ENCODE measurements around the gene PURB. TPM values are rescaled to one million over a fixed set of nuclear protein-coding genes. Genes with fewer than 3 reads are reported as not detected.

The PURB gene
- total and polyA plus RNA-seq, 10 of the 15 experiments (the other 5 are each of a cell fraction or from before 2014, with no cell fraction given) = 0.77 to 18.6 (median 8.9) TPM

GRCh38 chr7:44847920-44848634 lies 37.3 kb downstream of the PURB start, which contains the start of gene H2AZ2 (continued):
- TF ChIP-seq PBX3 (IDR thresholded peaks at IDR 0.05; ENCODE audit: insufficient replicate concordance, low read depth, low read length) = peak; percentile 99
- TF ChIP-seq, protein P1, sequence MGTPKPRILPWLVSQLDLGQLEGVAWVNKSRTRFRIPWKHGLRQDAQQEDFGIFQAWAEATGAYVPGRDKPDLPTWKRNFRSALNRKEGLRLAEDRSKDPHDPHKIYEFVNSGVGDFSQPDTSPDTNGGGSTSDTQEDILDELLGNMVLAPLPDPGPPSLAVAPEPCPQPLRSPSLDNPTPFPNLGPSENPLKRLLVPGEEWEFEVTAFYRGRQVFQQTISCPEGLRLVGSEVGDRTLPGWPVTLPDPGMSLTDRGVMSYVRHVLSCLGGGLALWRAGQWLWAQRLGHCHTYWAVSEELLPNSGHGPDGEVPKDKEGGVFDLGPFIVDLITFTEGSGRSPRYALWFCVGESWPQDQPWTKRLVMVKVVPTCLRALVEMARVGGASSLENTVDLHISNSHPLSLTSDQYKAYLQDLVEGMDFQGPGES (IDR thresholded peaks at IDR 0.05) = peak; percentile 99
- TF ChIP-seq MEF2B (IDR thresholded peaks at IDR 0.05; ENCODE audit: partially characterized antibody, poor library complexity, severe bottlenecking) = no peak
- peak; percentile 75 for TF ChIP-seq POLR2A (IDR thresholded peaks at IDR 0.05; ENCODE audit: low read depth, low read length)
- TF ChIP-seq SMAD1 (IDR thresholded peaks at IDR 0.05; ENCODE audit: low read depth, partially characterized antibody) = peak; percentile 74
- peak; percentile 48; the same call in 2 of the 3 replicates for TF ChIP-seq POU2F2 (IDR thresholded peaks at IDR 0.05; ENCODE audit: borderline replicate concordance, low read depth, low read length)
- peak; percentile 86 for TF ChIP-seq SIN3A (IDR thresholded peaks at IDR 0.05; ENCODE audit: low read depth, low read length)
- no peak for TF ChIP-seq REST (IDR thresholded peaks at IDR 0.05; ENCODE audit: low read depth, low read length)
- peak; percentile 71 for TF ChIP-seq RELA (IDR thresholded peaks at IDR 0.05; ENCODE audit: borderline replicate concordance, partially characterized antibody)
- no peak for TF ChIP-seq TCF7 (IDR thresholded peaks at IDR 0.05; ENCODE audit: borderline replicate concordance)
- TF ChIP-seq, protein P2, sequence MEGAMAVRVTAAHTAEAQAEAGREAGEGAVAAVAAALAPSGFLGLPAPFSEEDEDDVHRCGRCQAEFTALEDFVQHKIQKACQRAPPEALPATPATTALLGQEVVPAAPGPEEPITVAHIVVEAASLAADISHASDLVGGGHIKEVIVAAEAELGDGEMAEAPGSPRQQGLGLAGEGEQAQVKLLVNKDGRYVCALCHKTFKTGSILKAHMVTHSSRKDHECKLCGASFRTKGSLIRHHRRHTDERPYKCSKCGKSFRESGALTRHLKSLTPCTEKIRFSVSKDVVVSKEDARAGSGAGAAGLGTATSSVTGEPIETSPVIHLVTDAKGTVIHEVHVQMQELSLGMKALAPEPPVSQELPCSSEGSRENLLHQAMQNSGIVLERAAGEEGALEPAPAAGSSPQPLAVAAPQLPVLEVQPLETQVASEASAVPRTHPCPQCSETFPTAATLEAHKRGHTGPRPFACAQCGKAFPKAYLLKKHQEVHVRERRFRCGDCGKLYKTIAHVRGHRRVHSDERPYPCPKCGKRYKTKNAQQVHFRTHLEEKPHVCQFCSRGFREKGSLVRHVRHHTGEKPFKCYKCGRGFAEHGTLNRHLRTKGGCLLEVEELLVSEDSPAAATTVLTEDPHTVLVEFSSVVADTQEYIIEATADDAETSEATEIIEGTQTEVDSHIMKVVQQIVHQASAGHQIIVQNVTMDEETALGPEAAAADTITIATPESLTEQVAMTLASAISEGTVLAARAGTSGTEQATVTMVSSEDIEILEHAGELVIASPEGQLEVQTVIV (IDR thresholded peaks at IDR 0.05; ENCODE audit: borderline replicate concordance, partially characterized antibody) = peak; percentile 56
- TF ChIP-seq ZNF24 (IDR thresholded peaks at IDR 0.05) = no peak
- TF ChIP-seq ZZZ3 (IDR thresholded peaks at IDR 0.05; ENCODE audit: control insufficient read depth, insufficient read length, low read depth) = no peak
- 0 out of 2 replicates have a peak, but pooled peaks have one; percentile 46 for TF ChIP-seq ZNF207 (IDR thresholded peaks at IDR 0.05; ENCODE audit: borderline replicate concordance)
- TF ChIP-seq NBN (IDR thresholded peaks at IDR 0.05) = peak; percentile 63
- TF ChIP-seq BHLHE40 (IDR thresholded peaks at IDR 0.05; ENCODE audit: borderline replicate concordance in 1 of 2, low read depth in 2 of 2, low read length in 1 of 2) = peak; percentile 39 to 83; a peak in 2 of 4 replicates
- TF ChIP-seq, protein P3, sequence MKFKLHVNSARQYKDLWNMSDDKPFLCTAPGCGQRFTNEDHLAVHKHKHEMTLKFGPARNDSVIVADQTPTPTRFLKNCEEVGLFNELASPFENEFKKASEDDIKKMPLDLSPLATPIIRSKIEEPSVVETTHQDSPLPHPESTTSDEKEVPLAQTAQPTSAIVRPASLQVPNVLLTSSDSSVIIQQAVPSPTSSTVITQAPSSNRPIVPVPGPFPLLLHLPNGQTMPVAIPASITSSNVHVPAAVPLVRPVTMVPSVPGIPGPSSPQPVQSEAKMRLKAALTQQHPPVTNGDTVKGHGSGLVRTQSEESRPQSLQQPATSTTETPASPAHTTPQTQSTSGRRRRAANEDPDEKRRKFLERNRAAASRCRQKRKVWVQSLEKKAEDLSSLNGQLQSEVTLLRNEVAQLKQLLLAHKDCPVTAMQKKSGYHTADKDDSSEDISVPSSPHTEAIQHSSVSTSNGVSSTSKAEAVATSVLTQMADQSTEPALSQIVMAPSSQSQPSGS (IDR thresholded peaks at IDR 0.05; ENCODE audit: low read length) = no peak
- TF ChIP-seq RCOR1 (conservative IDR thresholded peaks at IDR 0.05; ENCODE audit: low read depth, low read length) = no peak
